H1 (cell line): ENCODE results near the gene KATNBL1. TPM values are rescaled to one million over a fixed set of nuclear protein-coding genes. Genes with fewer than 3 reads are reported as not detected.

Source experiments
- HDAC2 ChIP-seq, 2 experiments: fragments of 300-600 bp in 1 of 2; sonication (generic) in 1 of 2; IDR thresholded peaks; 2 replicates each; pipeline ENCODE4 v1.6.1; 2011 to 2012; ENCODE audit warnings: low read depth in 2 of 2, low read length in 2 of 2, mild to moderate bottlenecking in 2 of 2, moderate library complexity in 2 of 2, borderline replicate concordance in 1 of 2, inconsistent platforms in 1 of 2
- polyA plus RNA-seq, 7 experiments: library from polyadenylated mRNA; depleted of rRNA in 3 of 7; stranded (reverse) in 5 of 7; unstranded in 2 of 7; fragments of >200 nt in 5 of 7; fragments of 200-250 nt in 2 of 7; gene quantifications; 1 replicate in 5 of 7; 2 replicates in 1 of 7; 4 replicates in 1 of 7; pipeline versions ENCODE4 v1.2.1 to v1.2.3, GENCODE V29; 2011 to 2013; ENCODE audit warnings: missing spikeins in 2 of 7, mixed read lengths in 2 of 7
- total RNA-seq: library from RNA; stranded (reverse); fragmentation: NEBNext Ultra II Directional; extraction: Animal tissue kit (Norgen Biotek cat#: 25700); gene quantifications from 2 replicates; pipeline ENCODE4 v1.2.1, GENCODE V29; 2021

The KATNBL1 gene
- total and polyA plus RNA-seq, 2 of the 8 experiments (the other 6 are each of a cell fraction or from before 2014, with no cell fraction given): 14.2 to 51.4 TPM

DNA sequence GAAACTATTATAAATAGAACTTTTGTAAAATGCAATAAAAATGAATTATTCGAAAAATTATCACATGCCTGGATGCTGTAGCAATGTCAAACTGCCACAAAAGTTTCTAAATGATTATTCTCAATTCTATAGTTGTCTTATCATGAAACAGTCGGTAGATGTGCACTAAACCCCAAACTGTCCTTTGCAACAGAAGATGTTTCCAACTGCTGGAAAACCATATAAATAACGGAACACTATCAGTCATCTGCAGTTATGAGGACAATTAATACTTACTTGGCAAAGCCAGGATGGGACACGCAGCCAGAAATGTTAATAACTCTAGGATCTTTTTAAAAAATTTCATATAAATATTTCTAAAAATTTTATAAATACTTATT lies 32.4 kb upstream of the KATNBL1 start (continued):
- TF ChIP-seq HDAC2 (IDR thresholded peaks at IDR 0.05; ENCODE audit: borderline replicate concordance in 1 of 2, low read depth in 2 of 2, low read length in 2 of 2): no peak
